HEK293 (cell line): ENCODE results near the gene FAM169A.

Experiments
- KLF10 ChIP-seq: fragments of 450-650 bp; IDR thresholded peaks from 2 replicates; pipeline ENCODE4 v1.5.1; 2018; ENCODE audit warnings: missing biosample characterization, mild to moderate bottlenecking, missing genetic modification characterization
- KLF7 ChIP-seq: fragments of 450-650 bp; formaldehyde crosslinking; IDR thresholded peaks from 2 replicates; pipeline ENCODE4 v1.5.1; 2016; ENCODE audit warnings: missing biosample characterization, missing genetic modification characterization, borderline replicate concordance
- SP3 ChIP-seq: fragments of 450-650 bp; formaldehyde crosslinking; IDR thresholded peaks from 2 replicates; pipeline ENCODE4 v1.5.1; 2016; ENCODE audit warnings: missing biosample characterization, missing genetic modification characterization
- SP7 ChIP-seq: fragments of 450-650 bp; formaldehyde crosslinking; IDR thresholded peaks from 2 replicates; pipeline ENCODE4 v1.5.1; 2016; ENCODE audit warnings: missing biosample characterization, missing genetic modification characterization
- WT1 ChIP-seq: fragments of 450-650 bp; formaldehyde crosslinking; IDR thresholded peaks from 2 replicates; pipeline ENCODE4 v1.5.1; 2016; ENCODE audit warnings: missing biosample characterization, missing genetic modification characterization
- ZFP41 ChIP-seq: fragments of 450-650 bp; formaldehyde crosslinking; IDR thresholded peaks from 2 replicates; pipeline ENCODE4 v1.5.1; 2016; ENCODE audit warnings: missing biosample characterization, missing genetic modification characterization, borderline replicate concordance
- ZNF121 ChIP-seq: fragments of 450-650 bp; formaldehyde crosslinking; IDR thresholded peaks from 2 replicates; pipeline ENCODE4 v1.5.1; 2016; ENCODE audit warnings: missing biosample characterization, missing genetic modification characterization
- ZNF132 ChIP-seq: fragments of 450-650 bp; formaldehyde crosslinking; IDR thresholded peaks from 2 replicates; pipeline ENCODE4 v1.5.1; 2017; ENCODE audit warnings: missing biosample characterization, missing genetic modification characterization, borderline replicate concordance
- ZNF248 ChIP-seq: fragments of 450-650 bp; formaldehyde crosslinking; IDR thresholded peaks from 2 replicates; pipeline ENCODE4 v1.5.1; 2017; ENCODE audit warnings: missing biosample characterization, missing genetic modification characterization
- ZNF350 ChIP-seq: fragments of 450-650 bp; formaldehyde crosslinking; IDR thresholded peaks from 2 replicates; pipeline ENCODE4 v1.5.0; 2017; ENCODE audit warnings: missing biosample characterization, mild to moderate bottlenecking, missing genetic modification characterization
- ZNF416 ChIP-seq: fragments of 450-650 bp; formaldehyde crosslinking; IDR thresholded peaks from 2 replicates; pipeline ENCODE4 v1.5.1; 2016; ENCODE audit warnings: missing biosample characterization, missing genetic modification characterization
- ZNF426 ChIP-seq: fragments of 450-650 bp; formaldehyde crosslinking; IDR thresholded peaks from 2 replicates; pipeline ENCODE4 v1.5.1; 2017; ENCODE audit warnings: missing biosample characterization, missing genetic modification characterization, mild to moderate bottlenecking, inconsistent platforms, moderate library complexity
- ZNF433 ChIP-seq: fragments of 450-650 bp; formaldehyde crosslinking; IDR thresholded peaks from 2 replicates; pipeline ENCODE4 v1.5.1; 2016; ENCODE audit warnings: missing biosample characterization, missing genetic modification characterization, low read depth
- ZNF514 ChIP-seq: fragments of 450-650 bp; formaldehyde crosslinking; IDR thresholded peaks from 2 replicates; pipeline ENCODE4 v1.5.1; 2016; ENCODE audit warnings: missing biosample characterization, missing genetic modification characterization
- ZNF555 ChIP-seq: fragments of 450-650 bp; formaldehyde crosslinking; conservative IDR thresholded peaks from 2 replicates; pipeline ENCODE4 v1.5.1; 2017; ENCODE audit warnings: missing biosample characterization, mild to moderate bottlenecking, missing genetic modification characterization, inconsistent platforms
- ZNF560 ChIP-seq: fragments of 450-650 bp; formaldehyde crosslinking; IDR thresholded peaks from 2 replicates; pipeline ENCODE4 v1.5.1; 2017; ENCODE audit warnings: missing biosample characterization, missing genetic modification characterization, borderline replicate concordance
- ZNF621 ChIP-seq: fragments of 450-650 bp; formaldehyde crosslinking; IDR thresholded peaks from 2 replicates; pipeline ENCODE4 v1.5.1; 2017; ENCODE audit warnings: missing biosample characterization, missing genetic modification characterization
- ZNF629 ChIP-seq: fragments of 450-650 bp; formaldehyde crosslinking; IDR thresholded peaks from 2 replicates; pipeline ENCODE4 v1.5.1; 2017; ENCODE audit warnings: missing biosample characterization, missing genetic modification characterization
- ZNF777 ChIP-seq: fragments of 450-650 bp; formaldehyde crosslinking; IDR thresholded peaks from 2 replicates; pipeline ENCODE4 v1.5.1; 2017; ENCODE audit warnings: missing biosample characterization, missing genetic modification characterization, borderline replicate concordance
- ZNF837 ChIP-seq: fragments of 450-650 bp; formaldehyde crosslinking; IDR thresholded peaks from 2 replicates; pipeline ENCODE4 v1.5.1; 2016; ENCODE audit warnings: missing biosample characterization, missing genetic modification characterization
- TF ChIP-seq, protein P1 (sequence below): fragments of 450-650 bp; IDR thresholded peaks from 2 replicates; pipeline ENCODE4 v1.5.1; 2018; ENCODE audit warnings: missing biosample characterization, mild to moderate bottlenecking, missing genetic modification characterization
- TF ChIP-seq, protein P2 (sequence below): fragments of 450-650 bp; formaldehyde crosslinking; IDR thresholded peaks from 2 replicates; pipeline ENCODE4 v1.5.1; 2017; ENCODE audit warnings: missing biosample characterization, missing genetic modification characterization
- TF ChIP-seq, protein P3 (sequence below): fragments of 450-650 bp; formaldehyde crosslinking; IDR thresholded peaks from 2 replicates; pipeline ENCODE4 v1.5.1; 2016; ENCODE audit warnings: missing biosample characterization, missing genetic modification characterization
- TF ChIP-seq, protein P4 (sequence below): fragments of 450-650 bp; formaldehyde crosslinking; IDR thresholded peaks from 2 replicates; pipeline ENCODE4 v1.5.1; 2016; ENCODE audit warnings: missing biosample characterization, missing genetic modification characterization
- TF ChIP-seq, protein P5 (sequence below): fragments of 450-650 bp; formaldehyde crosslinking; optimal IDR thresholded peaks from 2 replicates; pipeline ENCODE3; 2016; ENCODE audit warnings: missing biosample characterization, mild to moderate bottlenecking, missing genetic modification characterization
- TF ChIP-seq, protein P6 (sequence below): fragments of 450-650 bp; formaldehyde crosslinking; IDR thresholded peaks from 2 replicates; pipeline ENCODE4 v1.5.1; 2016; ENCODE audit warnings: missing biosample characterization, missing genetic modification characterization
- TF ChIP-seq, protein P7 (sequence below): fragments of 450-650 bp; formaldehyde crosslinking; IDR thresholded peaks from 2 replicates; pipeline ENCODE4 v1.5.1; 2016; ENCODE audit warnings: missing biosample characterization, missing genetic modification characterization, borderline replicate concordance

Gene FAM169A

DNA sequence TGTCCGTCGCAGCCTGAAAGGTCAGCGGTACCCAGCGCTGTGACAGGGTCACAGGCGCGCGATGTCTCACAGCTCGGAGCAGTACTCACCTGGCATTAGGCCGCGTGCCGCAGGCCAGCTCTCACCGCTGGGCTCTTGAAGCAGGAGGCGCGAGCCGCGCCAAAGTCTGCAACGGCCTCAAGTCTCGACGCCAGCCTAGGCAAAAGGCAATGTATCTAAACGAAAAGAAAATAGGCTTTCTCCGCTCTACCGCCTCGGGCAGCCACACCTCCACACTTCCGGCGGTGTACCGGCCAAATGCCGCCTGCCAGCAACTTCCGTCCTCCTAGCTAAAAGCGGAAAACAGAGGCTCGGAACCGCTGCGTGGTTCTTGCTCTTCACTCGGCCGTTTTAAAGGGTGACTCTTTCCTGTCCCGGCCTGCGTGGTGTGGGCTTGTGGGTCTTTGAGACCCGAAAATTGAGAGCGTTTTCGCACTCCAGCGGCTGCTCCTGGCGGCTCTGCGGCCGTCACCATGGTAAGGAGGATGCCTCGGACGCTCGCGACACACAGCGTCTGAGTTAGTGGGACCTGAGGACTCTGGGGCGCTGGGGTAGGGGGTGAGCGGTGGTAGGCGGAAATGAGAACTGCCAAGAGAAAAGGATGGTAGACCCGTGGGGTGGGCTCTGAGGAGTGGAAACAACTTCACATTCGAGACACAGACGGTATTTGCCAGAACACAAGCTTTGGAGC lies 99.2 kb downstream of the FAM169A start, which contains the start of the genes GFM2 and NSA2 (continued):
- TF ChIP-seq, protein P1, sequence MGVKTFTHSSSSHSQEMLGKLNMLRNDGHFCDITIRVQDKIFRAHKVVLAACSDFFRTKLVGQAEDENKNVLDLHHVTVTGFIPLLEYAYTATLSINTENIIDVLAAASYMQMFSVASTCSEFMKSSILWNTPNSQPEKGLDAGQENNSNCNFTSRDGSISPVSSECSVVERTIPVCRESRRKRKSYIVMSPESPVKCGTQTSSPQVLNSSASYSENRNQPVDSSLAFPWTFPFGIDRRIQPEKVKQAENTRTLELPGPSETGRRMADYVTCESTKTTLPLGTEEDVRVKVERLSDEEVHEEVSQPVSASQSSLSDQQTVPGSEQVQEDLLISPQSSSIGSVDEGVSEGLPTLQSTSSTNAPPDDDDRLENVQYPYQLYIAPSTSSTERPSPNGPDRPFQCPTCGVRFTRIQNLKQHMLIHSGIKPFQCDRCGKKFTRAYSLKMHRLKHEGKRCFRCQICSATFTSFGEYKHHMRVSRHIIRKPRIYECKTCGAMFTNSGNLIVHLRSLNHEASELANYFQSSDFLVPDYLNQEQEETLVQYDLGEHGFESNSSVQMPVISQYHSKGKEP (tag by site-specific recombination) = peak; percentile 64
- TF ChIP-seq ZNF777 (tag by site-specific recombination) = no peak
- no peak for TF ChIP-seq ZNF514
- no peak for TF ChIP-seq ZNF621 (tag by site-specific recombination)
- TF ChIP-seq ZNF560 (tag by site-specific recombination) = no peak
- no peak for TF ChIP-seq ZNF555 (tag by site-specific recombination)
- TF ChIP-seq, protein P2, sequence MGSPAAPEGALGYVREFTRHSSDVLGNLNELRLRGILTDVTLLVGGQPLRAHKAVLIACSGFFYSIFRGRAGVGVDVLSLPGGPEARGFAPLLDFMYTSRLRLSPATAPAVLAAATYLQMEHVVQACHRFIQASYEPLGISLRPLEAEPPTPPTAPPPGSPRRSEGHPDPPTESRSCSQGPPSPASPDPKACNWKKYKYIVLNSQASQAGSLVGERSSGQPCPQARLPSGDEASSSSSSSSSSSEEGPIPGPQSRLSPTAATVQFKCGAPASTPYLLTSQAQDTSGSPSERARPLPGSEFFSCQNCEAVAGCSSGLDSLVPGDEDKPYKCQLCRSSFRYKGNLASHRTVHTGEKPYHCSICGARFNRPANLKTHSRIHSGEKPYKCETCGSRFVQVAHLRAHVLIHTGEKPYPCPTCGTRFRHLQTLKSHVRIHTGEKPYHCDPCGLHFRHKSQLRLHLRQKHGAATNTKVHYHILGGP = no peak
- TF ChIP-seq, protein P3, sequence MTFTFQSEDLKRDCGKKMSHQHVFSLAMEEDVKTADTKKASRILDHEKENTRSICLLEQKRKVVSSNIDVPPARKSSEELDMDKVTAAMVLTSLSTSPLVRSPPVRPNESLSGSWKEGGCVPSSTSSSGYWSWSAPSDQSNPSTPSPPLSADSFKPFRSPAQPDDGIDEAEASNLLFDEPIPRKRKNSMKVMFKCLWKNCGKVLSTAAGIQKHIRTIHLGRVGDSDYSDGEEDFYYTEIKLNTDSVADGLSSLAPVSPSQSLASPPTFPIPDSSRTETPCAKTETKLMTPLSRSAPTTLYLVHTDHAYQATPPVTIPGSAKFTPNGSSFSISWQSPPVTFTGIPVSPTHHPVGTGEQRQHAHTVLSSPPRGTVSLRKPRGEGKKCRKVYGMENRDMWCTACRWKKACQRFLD (tag by site-specific recombination) = no peak
- TF ChIP-seq, protein P4, sequence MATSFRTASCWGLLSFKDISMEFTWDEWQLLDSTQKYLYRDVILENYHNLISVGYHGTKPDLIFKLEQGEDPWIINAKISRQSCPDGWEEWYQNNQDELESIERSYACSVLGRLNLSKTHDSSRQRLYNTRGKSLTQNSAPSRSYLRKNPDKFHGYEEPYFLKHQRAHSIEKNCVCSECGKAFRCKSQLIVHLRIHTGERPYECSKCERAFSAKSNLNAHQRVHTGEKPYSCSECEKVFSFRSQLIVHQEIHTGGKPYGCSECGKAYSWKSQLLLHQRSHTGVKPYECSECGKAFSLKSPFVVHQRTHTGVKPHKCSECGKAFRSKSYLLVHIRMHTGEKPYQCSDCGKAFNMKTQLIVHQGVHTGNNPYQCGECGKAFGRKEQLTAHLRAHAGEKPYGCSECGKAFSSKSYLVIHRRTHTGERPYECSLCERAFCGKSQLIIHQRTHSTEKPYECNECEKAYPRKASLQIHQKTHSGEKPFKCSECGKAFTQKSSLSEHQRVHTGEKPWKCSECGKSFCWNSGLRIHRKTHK (tag by site-specific recombination) = no peak
- TF ChIP-seq, protein P5, sequence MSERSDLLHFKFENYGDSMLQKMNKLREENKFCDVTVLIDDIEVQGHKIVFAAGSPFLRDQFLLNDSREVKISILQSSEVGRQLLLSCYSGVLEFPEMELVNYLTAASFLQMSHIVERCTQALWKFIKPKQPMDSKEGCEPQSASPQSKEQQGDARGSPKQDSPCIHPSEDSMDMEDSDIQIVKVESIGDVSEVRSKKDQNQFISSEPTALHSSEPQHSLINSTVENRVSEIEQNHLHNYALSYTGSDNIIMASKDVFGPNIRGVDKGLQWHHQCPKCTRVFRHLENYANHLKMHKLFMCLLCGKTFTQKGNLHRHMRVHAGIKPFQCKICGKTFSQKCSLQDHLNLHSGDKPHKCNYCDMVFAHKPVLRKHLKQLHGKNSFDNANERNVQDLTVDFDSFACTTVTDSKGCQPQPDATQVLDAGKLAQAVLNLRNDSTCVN (tag by site-specific recombination) = peak; percentile 46
- TF ChIP-seq SP7 (tag by site-specific recombination) = peak; percentile 92
- peak; percentile 92 for TF ChIP-seq KLF10 (tag by site-specific recombination)
- TF ChIP-seq ZNF416 (tag by site-specific recombination) = no peak
- TF ChIP-seq SP3 (tag by site-specific recombination) = peak; percentile 94
- TF ChIP-seq ZNF248 (tag by site-specific recombination) = no peak
- no peak for TF ChIP-seq ZNF350
- no peak for TF ChIP-seq ZFP41
- TF ChIP-seq WT1 (tag by site-specific recombination) = peak; percentile 55
- peak; percentile 88; the same call in 1 of the 2 replicates for TF ChIP-seq KLF7 (tag by site-specific recombination)
- no peak for TF ChIP-seq ZNF433 (tag by site-specific recombination)
- TF ChIP-seq, protein P6, sequence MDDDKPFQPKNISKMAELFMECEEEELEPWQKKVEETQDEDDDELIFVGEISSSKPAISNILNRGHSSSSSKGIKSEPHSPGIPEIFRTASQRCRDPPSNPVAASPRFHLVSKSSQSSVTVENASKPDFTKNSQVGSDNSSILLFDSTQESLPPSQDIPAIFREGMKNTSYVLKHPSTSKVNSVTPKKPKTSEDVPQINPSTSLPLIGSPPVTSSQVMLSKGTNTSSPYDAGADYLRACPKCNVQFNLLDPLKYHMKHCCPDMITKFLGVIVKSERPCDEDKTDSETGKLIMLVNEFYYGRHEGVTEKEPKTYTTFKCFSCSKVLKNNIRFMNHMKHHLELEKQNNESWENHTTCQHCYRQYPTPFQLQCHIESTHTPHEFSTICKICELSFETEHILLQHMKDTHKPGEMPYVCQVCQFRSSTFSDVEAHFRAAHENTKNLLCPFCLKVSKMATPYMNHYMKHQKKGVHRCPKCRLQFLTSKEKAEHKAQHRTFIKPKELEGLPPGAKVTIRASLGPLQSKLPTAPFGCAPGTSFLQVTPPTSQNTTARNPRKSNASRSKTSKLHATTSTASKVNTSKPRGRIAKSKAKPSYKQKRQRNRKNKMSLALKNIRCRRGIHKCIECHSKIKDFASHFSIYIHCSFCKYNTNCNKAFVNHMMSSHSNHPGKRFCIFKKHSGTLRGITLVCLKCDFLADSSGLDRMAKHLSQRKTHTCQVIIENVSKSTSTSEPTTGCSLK = no peak
- TF ChIP-seq ZNF121 (tag by site-specific recombination) = no peak; the same call in 1 of the 2 replicates
- peak; percentile 86 for TF ChIP-seq ZNF629 (tag by site-specific recombination)
- TF ChIP-seq ZNF426 (tag by site-specific recombination) = no peak
- TF ChIP-seq ZNF132 = no peak
- no peak for TF ChIP-seq ZNF837 (tag by site-specific recombination)
- TF ChIP-seq, protein P7, sequence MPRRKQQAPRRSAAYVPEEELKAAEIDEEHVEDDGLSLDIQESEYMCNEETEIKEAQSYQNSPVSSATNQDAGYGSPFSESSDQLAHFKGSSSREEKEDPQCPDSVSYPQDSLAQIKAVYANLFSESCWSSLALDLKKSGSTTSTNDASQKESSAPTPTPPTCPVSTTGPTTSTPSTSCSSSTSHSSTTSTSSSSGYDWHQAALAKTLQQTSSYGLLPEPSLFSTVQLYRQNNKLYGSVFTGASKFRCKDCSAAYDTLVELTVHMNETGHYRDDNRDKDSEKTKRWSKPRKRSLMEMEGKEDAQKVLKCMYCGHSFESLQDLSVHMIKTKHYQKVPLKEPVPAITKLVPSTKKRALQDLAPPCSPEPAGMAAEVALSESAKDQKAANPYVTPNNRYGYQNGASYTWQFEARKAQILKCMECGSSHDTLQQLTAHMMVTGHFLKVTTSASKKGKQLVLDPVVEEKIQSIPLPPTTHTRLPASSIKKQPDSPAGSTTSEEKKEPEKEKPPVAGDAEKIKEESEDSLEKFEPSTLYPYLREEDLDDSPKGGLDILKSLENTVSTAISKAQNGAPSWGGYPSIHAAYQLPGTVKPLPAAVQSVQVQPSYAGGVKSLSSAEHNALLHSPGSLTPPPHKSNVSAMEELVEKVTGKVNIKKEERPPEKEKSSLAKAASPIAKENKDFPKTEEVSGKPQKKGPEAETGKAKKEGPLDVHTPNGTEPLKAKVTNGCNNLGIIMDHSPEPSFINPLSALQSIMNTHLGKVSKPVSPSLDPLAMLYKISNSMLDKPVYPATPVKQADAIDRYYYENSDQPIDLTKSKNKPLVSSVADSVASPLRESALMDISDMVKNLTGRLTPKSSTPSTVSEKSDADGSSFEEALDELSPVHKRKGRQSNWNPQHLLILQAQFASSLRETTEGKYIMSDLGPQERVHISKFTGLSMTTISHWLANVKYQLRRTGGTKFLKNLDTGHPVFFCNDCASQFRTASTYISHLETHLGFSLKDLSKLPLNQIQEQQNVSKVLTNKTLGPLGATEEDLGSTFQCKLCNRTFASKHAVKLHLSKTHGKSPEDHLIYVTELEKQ (tag by site-specific recombination) = peak; percentile 61; the same call in 1 of the 2 replicates
